HCEC 1CT (cell line): ENCODE measurements around the gene LCNL1.

Source experiments
- DNase-seq: peaks from one replicate; pipeline ENCODE4 v3.0.0-alpha.2; 2017

LCNL1 gene

GRCh38 chr9:136947028-136947891, 35.5 kb upstream of the LCNL1 start:
- no peak for DNase-seq

GRCh38 chr9:136947955-136948510, 34.8 kb upstream of the LCNL1 start:
- DNase-seq: no peak

- DNase-seq: no peak
These were observed 33.5 kb upstream of the LCNL1 start for GRCh38 chr9:136949239-136949816.

DNA sequence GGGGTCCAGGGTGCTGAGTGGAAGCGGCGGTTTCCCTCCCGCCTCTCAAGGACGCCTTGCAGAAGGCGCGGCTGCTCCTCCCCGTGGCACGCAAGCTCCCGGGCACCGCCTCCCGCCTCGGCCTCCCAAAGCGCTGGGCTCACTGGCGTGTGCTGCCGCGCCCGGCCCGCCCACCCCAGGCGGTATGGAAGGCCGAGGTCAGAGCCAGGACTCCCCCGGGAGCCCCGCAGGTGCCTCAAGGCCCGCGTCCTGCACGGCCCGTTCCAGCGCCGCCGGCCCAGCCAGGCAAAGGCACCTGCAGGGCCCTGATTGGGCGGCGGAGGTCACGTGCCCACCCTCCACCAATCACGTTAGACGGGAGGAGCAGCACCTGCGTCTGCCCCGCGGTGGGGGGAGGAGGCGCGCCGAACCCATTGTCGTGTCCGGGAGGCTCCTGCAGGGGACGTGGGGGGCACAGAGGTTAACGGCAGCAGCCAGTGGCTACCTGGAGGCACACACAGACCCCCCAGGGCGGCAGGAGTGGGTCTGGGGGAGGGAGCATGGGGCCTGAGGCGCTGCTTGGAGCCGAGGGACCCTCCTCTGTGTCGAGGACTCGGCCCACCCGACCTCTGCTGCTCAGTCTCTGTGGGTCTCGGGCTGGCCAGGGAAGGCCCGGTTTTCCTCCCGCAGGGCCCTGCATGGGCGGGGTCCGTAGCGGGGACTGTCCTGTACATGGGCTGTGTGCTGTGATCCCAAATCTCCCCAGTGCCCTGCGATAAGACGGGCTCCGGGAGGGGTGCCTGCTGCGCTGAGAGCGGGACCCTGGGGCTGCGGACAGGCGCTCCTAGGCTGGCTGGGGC, 32.8 kb upstream of the LCNL1 start:
- DNase-seq: peak; percentile 57

DNA sequence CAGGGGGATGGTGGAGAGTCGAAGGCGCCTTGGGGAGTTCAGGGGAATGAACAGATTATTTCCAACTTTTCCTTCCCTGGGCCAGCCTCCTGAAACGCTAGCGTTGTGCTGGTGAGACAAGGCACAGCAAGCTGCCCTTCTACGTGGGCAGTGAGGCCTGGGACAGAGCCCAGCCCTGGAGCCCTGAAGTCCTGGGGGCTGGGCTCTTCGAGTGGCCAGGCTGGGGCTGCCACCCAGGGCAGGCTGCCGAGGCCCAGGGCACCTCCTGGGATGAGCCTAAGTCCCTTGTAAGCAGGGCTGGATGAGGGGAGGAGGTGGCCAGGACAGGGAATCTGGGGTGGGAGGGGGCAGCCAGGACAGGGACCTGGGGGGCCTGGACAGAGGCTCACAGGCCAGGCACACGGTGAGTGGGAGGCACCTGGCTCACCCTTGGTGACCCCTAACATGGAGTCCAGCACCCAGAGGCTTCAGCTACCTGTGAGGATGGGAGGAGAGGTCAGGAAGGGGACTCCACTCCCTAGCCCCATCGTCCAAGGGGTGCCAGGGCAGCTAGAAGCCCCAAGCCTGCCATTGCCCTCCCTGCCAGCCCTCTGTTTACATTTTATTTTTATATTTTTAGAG, 32.0 kb upstream of the LCNL1 start:
- no peak for DNase-seq

- no peak for DNase-seq
These were observed 31.1 kb upstream of the LCNL1 start, which contains the start of gene LCN12 for GRCh38 chr9:136951541-136952320. Gene LCN12 (plus strand): TSS chr9:136952273. CDS start chr9:136952328, 55 bp downstream.

- no peak for DNase-seq
These were observed 30.4 kb upstream of the LCNL1 start for GRCh38 chr9:136952321-136952850.

- no peak for DNase-seq
These were observed 29.7 kb upstream of the LCNL1 start for GRCh38 chr9:136952876-136953770.

- no peak for DNase-seq
These were observed 29.0 kb upstream of the LCNL1 start for GRCh38 chr9:136953771-136954269.

- DNase-seq: no peak
These were observed 28.3 kb upstream of the LCNL1 start for GRCh38 chr9:136954270-136955083.

DNA sequence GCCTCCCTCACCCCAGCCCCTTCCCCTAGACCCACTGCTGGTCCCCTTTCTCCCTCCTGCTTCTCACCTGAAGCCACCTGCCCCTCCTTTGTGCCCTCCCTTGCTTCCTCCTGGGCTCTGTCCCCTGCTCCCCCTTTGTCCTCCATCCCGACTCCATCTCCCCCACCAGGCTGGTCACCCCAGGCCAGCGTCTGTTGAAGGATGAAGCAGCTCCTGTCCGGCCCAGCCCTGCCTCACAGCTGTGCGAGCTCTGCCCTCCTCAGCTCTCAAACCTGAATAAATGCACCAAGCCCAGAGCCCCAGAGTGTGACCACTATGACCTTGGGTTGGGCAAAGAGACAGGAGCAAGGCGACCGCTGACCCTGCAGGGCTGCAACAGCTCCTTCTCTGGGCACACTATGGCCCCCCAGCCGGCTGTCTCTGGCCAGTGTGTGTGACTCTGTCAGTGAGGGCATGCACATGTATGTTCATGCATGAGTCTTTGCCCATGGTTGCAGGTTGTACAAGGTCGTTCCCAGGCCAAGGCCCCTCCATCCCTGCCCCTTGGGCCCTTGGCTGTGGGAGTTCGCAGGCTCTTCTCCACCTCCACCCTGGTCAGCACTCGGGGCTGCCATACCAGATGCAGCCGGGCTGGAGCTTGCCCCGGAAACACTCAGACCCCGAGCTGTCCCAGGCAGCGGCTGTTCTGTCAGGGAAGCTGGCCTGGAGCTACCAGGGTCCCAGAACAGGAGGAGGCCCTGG, 27.4 kb upstream of the LCNL1 start:
- no peak for DNase-seq

DNA sequence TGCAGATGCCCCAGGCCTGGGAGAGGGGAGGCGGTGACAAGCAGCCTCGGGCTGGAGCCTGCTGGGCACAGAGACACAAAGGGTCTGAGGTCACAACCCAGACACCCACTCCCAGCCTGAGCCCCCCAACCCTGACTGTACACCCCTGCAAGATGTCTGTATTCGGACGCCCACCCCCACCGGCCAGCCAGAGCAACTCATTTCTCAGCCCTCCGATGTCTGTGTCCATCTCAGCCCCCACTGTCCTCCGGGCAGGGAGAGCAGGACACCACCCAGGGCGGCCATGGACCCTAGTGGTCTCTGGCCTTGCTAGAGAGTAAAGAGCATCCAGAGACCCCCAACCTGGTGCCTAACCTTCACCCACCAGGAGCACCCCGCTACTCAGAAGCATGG, 26.9 kb upstream of the LCNL1 start:
- DNase-seq: no peak

- no peak for DNase-seq
These were observed 26.2 kb upstream of the LCNL1 start for GRCh38 chr9:136956604-136957003.

- no peak for DNase-seq
These were observed 25.3 kb upstream of the LCNL1 start for GRCh38 chr9:136957461-136957860.

GRCh38 chr9:136957901-136958300, 24.9 kb upstream of the LCNL1 start:
- no peak for DNase-seq

- no peak for DNase-seq
These were observed 24.3 kb upstream of the LCNL1 start for GRCh38 chr9:136958473-136958872.

DNA sequence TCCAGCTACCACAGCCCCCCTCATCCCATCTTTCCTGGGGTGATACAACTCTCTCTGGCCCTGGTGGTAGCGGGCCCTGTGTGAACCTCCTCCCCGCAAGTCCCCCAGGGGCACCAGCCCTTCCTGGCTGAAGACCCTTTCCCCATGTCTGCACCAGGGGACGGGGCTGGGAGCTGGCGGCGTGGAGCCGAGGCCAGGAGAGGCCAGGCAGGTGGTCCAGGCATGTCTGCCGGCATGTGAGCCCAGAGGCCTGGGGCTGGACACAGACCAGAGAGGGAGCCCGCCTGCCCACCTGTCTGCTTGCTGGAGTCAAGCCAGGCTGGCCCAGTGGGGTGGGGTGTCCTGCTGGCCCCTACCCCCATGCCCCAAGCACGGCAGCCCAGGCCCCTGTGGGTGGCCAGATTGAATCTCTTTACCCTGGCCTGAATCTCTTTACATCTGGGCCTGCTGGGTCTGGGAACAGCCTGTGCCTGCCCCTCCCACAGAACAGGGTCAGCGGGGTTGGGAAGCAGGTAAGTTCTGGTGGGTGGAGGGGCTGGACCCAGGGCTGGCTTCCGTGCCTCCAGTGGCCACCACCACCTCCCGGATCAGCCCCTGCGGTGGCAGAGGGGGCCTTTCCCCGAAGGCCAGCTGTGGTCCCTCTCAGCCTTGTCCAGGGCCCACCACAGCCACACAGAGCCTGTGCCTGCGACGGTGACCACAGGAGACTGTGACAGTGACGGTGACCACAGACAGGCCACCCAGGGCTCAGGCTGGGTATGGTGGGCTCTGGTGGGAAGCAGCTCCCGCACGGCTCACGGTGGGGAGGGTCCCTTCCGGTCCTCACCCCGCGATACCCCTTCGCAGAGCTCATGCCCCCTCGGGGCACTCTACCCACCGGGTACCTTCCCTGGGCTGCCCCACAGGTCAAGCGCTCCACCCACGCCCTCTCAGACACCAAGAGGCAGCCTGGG, 23.6 kb upstream of the LCNL1 start:
- no peak for DNase-seq
